Dermis blood vessel endothelial cell (primary cell): ENCODE measurements around the gene ZNF160. TPM values are rescaled to one million over a fixed set of nuclear protein-coding genes. Genes with fewer than 3 reads are reported as not detected.
A peak's percentile ranks its signal among the peaks of the same experiment; 100 is the strongest.
"Not testable (repeated sequence)": the region's sequence is repeated elsewhere in the genome, so short reads cannot be mapped to it uniquely, and the experiment has no call there.

ENCODE experiments used
- DNase-seq: peaks from one replicate; pipeline ENCODE4 v3.0.0; 2010
- total RNA-seq: library from RNA; depleted of rRNA; stranded (reverse); fragments of >200 nt; gene quantifications from 2 replicates; pipeline ENCODE4 v1.2.3, GENCODE V29; 2014

Gene ZNF160
- 25.5 and 29.3 TPM in 2 replicates for total RNA-seq

GRCh38 chr19:53103234-53104203, at the start of gene ZNF160:
TSS of gene ZNF160 (minus strand) at chr19:53103422. CDS start at chr19:53086276, 17,146 bp downstream.
- peak; percentile 97 for DNase-seq

DNA sequence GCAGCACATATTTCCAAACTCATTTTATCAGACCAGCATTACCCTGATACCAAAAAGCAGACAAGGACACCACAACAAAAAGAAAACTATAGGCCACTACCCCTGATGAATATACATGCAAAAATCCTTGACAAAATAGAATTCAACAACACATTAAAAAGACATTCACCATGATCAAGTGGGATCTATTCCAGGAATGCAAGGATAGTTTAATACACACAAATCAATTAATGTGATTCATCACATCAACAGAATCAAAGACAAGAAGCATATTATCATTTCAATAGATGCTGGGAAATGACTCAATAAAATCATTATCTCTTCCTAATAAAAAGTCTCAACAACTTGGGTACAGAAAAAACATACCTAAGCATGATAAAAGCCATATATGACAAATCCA, 44.4 kb upstream of the ZNF160 start:
- DNase-seq = no peak

DNA sequence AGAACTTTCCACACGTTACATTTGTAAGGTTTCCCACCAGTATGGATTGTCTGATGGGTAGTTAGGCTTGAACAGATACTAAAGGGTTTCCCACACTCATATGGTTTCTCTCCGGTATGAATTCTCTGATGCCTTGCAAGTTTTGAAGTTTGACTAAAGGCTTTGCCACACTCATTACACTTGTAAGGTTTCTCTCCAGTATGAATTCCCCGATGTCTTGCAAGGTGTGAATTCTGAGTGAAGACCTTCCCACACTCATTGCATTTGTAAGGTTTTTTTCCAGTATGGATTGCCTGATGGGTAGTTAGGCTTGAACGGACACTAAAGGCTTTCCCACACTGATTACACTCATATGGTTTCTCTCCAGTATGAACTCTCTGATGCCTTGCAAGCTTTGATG, 37.1 kb upstream of the ZNF160 start:
- DNase-seq = no peak

- DNase-seq = no peak
Measured at GRCh38 chr19:53136432-53136831, 33.2 kb upstream of the ZNF160 start.

DNA sequence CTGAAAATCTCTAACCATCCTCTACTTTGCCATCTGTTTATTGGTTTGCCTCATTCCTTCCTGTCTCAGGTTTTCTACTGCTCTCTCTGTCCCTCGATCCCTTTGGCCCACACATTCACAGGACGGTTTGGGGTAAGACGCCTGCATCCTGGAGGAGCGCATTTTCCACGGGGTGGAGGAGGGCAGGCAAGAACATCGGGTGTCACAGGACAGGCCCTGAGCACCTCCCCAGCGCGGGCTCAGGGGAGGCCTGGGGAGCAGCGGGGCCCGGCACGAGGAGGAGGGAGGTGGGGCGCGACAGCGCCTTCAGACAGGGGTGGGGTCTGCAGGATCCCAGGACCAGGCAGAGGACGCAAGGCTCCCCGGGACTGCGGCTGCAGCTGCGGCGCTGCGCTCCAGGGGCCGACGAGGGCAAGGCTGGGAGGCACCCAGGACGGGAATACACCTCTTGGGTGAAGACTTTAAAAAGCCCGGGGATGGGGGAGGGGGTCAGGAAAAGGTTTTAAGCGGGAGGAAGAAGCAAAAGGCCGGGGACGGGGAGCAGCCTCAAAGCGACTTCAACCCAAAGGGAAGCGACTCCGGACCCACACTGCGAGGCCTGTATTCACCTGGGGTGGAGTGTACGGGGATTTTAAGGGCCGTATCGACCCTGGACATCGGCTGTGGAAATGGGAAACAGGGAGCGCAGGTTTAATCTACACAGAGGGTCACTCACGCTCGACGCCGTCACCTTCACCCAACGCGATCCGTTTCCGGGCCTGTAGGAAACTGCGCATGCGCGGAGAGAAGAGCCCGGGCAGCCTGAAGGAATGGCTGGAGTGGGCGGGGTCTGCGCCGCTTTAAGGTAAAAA, 29.1 kb upstream of the ZNF160 start, which contains the start of gene ZNF415:
ZNF415 (minus strand) TSS at position 770 of the 851 bp plus-strand sequence. CDS start 10,234 bp downstream, outside the sequence.
- peak; percentile 58 for DNase-seq

DNA sequence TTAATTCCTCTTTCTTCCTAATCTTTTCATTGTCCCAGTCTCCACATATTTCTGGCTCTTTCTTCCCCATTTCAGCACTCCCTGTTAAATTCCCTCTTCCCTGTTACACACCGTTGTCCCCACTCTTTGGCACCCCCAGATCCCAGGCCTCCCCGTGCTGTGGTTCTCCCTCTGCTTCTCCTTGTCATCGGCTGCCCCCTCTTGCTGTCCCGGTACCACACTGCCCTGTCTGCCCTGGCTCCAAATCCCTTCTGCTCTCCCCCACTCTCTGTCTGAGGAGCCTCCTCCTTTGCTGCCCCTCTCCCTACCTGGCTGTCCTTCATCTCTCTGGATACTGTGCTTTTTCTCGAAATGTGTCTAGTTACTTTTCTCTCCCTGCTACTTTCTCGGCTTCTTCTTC, 28.5 kb upstream of the ZNF160 start:
- no peak for DNase-seq

GRCh38 chr19:53131085-53131590, 27.9 kb upstream of the ZNF160 start:
- peak; percentile 27 for DNase-seq

DNA sequence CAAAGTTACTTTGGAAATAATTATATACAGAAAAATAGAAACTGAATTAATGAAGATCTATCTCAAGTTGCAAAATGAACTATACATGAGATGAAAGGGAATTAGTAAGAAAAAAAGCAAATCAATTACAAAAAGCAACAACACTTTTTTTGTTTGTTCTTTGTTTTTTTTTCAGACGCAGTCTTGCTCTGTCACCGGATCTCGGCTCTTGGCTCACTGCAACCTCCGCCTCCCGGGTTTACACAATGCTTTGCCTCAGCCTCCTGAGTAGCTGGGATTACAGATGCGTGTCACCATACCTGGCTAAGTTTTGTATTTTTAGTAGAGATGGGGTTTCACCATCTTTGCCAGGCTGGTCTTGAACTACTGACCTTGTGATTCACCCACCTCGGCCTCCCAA, 27.3 kb upstream of the ZNF160 start:
- peak; percentile 9 for DNase-seq

GRCh38 chr19:53126733-53127526, 23.7 kb upstream of the ZNF160 start:
- not testable (repeated sequence) for DNase-seq

- DNase-seq = no peak
Measured at GRCh38 chr19:53123400-53123799, 20.2 kb upstream of the ZNF160 start.

DNA sequence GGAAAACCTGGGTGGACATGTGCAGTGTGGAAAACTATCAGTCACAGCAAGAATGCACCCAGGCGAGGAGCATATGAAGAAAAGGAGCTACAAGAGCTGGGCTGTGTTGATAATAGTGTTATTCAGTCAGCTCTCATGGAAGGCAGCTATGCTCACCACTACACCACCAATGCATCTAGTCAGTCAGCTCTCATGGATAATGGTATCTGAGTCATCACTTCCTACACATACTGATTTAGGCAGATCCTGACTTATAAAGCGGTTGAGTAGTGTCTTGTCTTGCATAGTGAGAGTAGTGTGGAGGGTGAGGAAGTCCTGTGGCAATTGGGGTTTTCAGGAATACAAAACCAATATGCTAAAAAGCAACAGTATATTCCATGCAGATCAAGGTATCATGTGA, 9.1 kb upstream of the ZNF160 start:
- DNase-seq = peak; percentile 14

DNA sequence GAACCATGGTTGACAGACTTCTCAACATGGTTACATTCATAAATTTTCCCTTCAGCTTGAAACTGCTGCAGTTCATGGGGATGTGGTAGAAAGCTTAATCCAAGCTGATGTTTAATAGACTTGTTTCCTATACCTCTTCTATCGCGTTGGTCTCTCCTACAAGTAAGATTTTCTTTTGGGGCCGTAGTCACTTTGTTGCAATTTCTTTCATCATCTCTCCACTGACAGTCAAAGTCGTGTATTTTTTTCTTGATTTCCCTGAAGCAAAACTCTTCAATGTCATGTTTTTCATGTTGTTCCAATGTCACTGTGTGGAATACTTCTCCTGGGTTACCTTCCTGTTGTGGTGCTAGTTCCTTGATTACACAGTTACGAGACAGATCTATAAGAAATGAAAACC, 6.3 kb upstream of the ZNF160 start:
- no peak for DNase-seq

DNA sequence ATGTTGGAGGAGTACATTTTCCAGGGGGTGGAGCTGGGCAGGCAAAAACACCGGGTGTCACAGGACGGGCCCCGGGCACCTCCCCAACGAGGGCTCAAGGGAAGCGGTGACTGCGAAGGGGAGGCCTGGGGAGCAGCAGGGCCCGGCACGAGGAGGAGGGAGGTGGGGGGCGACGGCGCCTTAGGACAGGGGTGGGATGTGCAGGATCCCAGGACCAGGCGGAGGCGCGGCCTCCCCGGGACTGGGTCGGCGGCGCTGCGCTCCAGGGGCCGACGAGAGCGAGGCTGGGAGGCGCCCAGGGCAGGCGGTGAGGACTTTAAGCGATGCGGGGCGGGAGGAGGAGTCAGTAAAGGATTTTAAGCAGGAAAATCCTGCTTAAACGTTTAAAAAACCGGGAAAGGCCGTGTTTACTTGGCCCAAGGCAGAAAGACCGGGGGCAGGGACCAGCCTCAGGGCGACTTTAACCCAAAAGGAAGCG, 427 bp downstream of the ZNF160 start:
- DNase-seq = peak; percentile 58

- no peak for DNase-seq
Measured at GRCh38 chr19:53102206-53102755, 941 bp downstream of the ZNF160 start.

DNA sequence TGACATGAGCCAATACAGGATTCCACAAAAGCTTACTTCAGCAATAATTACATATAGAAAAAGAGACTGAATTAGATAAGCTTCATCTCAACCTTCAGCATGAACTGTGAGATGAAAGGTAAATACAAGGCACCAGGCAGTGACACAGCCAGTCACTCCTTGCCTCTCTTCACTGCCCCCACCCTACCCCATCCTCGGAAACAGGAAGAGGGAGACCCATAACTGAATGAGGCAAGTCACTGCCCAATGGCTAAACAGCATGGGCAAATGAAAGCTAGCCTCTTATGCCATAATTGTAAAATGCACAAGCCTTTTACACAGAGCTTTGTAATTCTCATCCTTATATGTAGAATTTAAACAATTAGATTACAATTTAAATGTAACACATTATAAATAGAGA, 1.7 kb downstream of the ZNF160 start:
- DNase-seq = peak; percentile 28

DNA sequence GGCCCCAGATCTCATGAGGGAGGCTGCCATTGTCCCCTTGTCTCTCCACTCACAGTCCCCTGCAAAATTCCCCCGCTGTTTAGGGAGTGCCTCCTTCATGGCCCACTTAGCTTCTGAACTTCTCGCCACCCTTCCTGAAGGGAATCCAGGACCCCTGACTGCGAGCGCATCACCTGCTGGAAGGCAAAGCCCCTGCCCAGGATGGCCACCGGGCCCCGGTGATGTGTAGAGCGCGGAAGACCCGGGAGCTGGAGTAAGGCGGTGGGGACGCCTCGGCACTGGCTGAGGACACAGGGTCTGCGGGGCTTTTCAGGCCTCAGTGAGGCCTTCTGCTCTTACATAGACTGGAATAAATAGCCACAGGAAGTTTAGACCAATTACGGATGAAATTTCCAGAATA, 4.7 kb downstream of the ZNF160 start:
- not testable (repeated sequence) for DNase-seq

DNA sequence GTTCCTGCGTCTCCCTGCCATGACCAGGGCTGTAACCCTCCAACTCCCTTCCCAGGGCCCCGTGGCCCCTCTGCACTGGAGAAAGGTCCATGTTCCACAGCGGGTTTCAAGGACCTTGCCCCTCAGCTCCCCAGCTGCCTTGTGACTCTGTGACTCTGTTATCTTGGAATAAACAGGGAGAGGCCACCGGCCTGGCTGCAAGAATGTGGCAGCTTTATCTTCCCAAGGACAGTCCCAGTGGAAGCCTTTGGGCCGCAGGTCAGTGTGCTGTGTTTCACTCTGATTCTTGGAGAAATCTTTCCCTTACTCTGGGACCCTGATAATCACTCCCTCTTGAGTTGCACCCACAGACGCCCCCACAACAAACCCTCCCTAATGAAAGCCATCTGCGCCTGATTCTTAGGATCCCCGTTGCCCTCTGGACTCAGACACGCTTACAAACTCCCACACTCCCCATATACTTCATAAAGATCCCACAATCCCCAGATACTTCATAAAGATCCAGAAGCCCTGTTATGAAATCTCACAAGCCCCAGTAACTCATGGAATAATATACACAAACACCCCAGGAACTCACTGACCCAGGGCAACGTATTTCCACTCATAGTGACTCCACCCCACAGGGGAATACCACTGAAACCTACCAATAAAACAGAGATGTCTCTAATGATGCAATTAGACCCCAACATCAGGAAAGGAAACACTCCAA, 6.1 kb downstream of the ZNF160 start:
- not testable (repeated sequence) for DNase-seq

DNA sequence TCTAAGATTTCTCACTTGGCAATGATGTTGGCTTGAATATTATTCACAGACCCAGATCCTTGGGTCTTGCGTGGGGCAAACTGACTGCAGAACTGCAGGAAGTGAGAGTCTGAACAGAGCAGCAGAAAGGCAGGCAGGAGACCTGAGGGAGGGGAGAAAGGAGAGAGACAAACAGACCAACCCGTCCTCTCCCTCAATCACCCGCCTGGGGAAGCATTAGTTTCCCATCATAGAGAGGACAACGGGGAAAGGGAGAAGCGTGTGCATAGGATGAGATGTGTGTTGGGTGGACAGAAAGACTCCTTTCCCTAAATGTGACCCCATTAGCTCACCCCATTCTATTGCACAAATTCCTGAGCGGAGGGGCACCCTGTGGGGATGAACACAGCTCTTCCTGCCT, 6.6 kb downstream of the ZNF160 start:
- DNase-seq = not testable (repeated sequence)

DNA sequence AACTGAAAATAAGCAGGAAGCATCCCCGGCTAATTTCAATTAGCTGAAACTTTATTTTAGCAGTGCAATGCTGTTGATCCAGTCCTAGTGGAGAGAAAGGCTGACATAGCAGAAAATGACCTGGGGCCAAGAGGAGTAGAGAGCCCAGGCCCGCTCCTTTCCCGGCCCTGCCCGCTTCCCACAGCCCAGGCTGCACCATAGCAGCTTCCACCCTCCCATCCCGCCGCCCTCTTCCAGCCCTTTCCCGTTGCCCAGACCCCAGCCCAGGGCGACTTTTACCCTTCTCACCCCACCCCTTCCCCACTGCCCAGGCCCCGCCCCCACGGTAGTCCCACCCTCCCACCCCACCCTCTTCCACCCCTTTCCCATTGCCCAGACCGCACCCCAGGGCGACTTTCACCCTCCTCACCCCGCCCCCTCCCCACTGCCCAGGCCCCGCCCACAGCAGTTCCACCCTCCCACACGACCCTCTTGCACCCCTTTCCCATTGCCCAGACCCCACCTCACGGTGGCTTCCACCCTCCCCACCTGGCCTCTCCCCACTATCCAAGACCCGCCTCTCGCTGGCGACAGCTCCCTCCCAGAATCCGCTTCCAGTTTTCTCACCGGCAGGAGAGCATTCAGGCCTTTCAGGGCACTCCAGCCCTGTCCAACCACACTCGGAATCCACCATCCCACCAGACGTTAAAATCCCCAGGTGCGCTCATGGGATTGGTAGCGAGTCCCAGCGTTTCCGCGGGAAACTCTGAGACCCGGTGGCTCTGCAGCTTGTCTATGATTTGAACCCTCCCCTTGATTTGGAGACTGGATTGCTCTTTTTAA, 8.3 kb downstream of the ZNF160 start:
- no peak for DNase-seq

DNA sequence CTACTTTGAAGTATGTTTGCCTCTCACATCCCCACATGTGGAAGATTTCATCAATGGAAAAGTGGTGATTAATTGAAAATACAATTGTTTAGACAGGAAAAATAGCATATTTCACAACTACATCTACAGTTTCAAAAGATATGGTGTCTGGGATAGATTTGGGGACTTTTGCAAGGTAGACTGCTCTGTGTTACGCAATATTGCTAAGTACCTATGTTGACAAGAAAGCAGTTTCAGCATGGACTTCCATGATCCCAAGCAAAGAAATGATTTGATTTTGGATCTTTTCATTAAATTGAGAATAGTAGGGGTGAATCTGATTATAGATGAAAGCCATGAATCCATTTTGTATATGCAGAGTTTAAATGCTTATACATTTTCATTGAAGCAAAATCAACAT, 10.5 kb downstream of the ZNF160 start:
- no peak for DNase-seq
